ENCODE data around the gene PDE4B. TPM values are rescaled to one million over a fixed set of nuclear protein-coding genes. Genes with fewer than 3 reads are reported as not detected.

The PDE4B gene
- total and polyA plus RNA-seq, 7 donors, result 1.6 to 17.2 (median 10.7) TPM

DNA sequence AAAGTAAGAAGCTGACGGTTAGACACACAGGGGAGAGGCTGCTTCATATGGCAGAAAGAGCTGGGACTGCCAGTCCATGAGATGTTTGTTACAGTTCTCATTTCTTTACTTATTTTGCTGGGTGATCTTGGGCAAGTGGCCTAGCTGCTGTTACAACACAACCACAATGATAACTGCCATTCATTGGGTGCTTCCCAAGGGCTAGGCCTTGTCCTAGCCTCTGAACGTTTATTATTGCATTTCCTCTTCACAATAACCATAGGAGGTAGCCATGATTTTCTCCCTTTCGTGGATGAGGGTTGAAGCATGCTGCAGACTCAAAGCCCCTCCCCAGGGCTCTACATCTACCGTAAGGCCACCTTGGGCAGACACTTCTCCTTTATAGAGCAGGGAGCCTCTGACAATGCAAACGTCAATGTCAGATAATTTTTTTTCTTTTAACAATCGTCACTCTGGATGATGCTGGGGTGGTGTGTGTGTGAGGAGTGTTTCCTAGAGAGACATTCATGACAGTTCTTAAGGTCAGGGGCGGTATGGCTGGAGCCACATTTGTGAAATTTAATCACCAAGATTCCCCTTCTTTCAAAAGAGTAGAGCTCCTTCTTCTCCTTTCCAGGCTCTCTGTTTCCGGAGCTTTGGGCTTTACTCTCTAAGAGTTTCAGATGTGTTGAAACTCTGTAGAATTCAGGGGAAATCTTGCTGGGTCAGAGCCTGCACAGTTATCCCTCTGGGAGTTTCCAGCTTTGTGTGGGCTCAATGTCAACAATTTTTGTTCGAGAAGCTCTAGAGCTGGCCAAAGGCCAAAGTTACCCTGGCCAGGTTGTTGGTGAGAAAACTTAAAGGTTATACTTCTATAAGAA is 602.7 kb downstream of the PDE4B start:
- Histone ChIP-seq H3K27me3 (no peaks in the 10 kb centered on the region), H3K36me3 (no peaks in the 10 kb centered on the region), H3K9me3 (no peaks in the 10 kb centered on the region), H3K27ac (no peak overlapping the region), H3K4me1 (peaks cover 0 to 6% (median 0%) of the 10 kb centered on the region in 4 donors), H3K4me3 (no peak overlapping the region)
- DNase-seq, result no peak
- TF ChIP-seq CTCF (IDR thresholded peaks at IDR 0.05), result no peak
- WGBS, 2 donors, result 68% methylated on average over 9 of the region's 9 CpGs
- intact Hi-C loops (cut with DNase I), result no loop called here

GRCh38 chr1:66396212-66396890 is 603.7 kb downstream of the PDE4B start:
- H3K4me3 ChIP-seq, result no peak overlapping the region
- H3K36me3 ChIP-seq, result no peaks in the 10 kb centered on the region
- no peak for DNase-seq
- no peak for TF ChIP-seq CTCF (IDR thresholded peaks at IDR 0.05)
- TF ChIP-seq EP300 (IDR thresholded peaks at IDR 0.05), result no peak
- TF ChIP-seq POLR2AphosphoS5 (IDR thresholded peaks at IDR 0.05), result no peak
- no peak for TF ChIP-seq POLR2A (IDR thresholded peaks at IDR 0.05)
- no peak overlapping the region for H3K27ac ChIP-seq
- no peaks in the 10 kb centered on the region for H3K9me3 ChIP-seq
- intact Hi-C loops (cut with DNase I), result no loop called here
- H3K27me3 ChIP-seq, result no peaks in the 10 kb centered on the region
- 73 to 79% methylated on average over 7 of the region's 7 CpGs for WGBS, 2 donors
- peaks cover 0 to 6% (median 0%) of the 10 kb centered on the region in 4 donors for H3K4me1 ChIP-seq

DNA sequence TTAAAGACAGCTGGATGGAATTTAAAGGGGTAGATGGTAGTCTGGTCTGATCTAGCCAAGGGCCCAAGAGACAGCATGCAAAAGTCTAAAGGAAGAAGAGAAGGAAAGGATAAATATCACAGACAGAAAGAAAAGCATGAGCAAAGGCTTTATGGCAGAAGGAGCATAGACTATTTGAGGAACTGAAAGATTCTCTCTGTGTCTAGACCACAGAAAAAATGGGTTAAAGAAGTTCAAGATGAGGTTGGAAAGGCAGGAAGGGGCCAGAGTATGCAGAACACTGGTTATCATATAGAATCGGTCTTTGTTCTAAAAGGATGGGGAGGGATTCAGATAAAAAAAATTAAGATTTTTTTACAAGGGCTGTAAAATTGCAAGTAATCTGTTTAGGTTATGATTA is 604.5 kb downstream of the PDE4B start:
- Histone ChIP-seq H3K9me3 (no peaks in the 10 kb centered on the region), H3K36me3 (no peaks in the 10 kb centered on the region), H3K4me3 (no peak overlapping the region), H3K4me1 (peaks cover 0 to 6% (median 0%) of the 10 kb centered on the region in 4 donors), H3K27me3 (no peaks in the 10 kb centered on the region), H3K27ac (no peak overlapping the region)
- intact Hi-C loops (cut with DNase I), result no loop called here
- no peak for DNase-seq
- WGBS, 2 donors, result 68 to 94% methylated on average over 1 of the region's 1 CpG
- TF ChIP-seq EP300 (IDR thresholded peaks at IDR 0.05) (no peak), CTCF (IDR thresholded peaks at IDR 0.05) (no peak), POLR2A (IDR thresholded peaks at IDR 0.05) (no peak), POLR2AphosphoS5 (IDR thresholded peaks at IDR 0.05) (no peak)

GRCh38 chr1:66399888-66400529 is 607.3 kb downstream of the PDE4B start:
- Histone ChIP-seq H3K36me3 (no peaks in the 10 kb centered on the region), H3K27ac (no peak overlapping the region), H3K4me1 (peaks cover 0 to 6% (median 2%) of the 10 kb centered on the region in 4 donors), H3K4me3 (no peak overlapping the region), H3K27me3 (no peaks in the 10 kb centered on the region), H3K9me3 (no peaks in the 10 kb centered on the region)
- 69 to 76% methylated on average over 3 of the region's 3 CpGs for WGBS, 2 donors
- intact Hi-C loops (cut with DNase I), result no loop called here
- no peak for DNase-seq
- TF ChIP-seq CTCF (IDR thresholded peaks at IDR 0.05) (no peak), POLR2A (IDR thresholded peaks at IDR 0.05) (no peak), POLR2AphosphoS5 (IDR thresholded peaks at IDR 0.05) (no peak), EP300 (IDR thresholded peaks at IDR 0.05) (no peak)

Data from sigmoid colon (tissue), 7 donors.